OCI-LY7 (cell line): ENCODE data around the gene SLC35A4.

Source experiments
- CTCF ChIP-seq: fragments of 200-600 bp; sonication (generic); conservative IDR thresholded peaks from 2 replicates; pipeline ENCODE4 v1.5.1; 2014; ENCODE audit warnings: mild to moderate bottlenecking, antibody characterized with exemption, low read length, moderate library complexity, mixed read lengths
- EZH2phosphoT487 ChIP-seq: fragments of 200-600 bp; sonication (generic); IDR thresholded peaks from 2 replicates; pipeline ENCODE4 v1.6.1; 2018; ENCODE audit warnings: low read depth, borderline replicate concordance, mild to moderate bottlenecking, mixed run types, antibody characterized with exemption, low read length, moderate library complexity, mixed read lengths

GRCh38 chr5:140551872-140552271 lies 12.8 kb upstream of the SLC35A4 start:
- TF ChIP-seq CTCF (no peak), EZH2phosphoT487 (no peak)
